OCI-LY7 (cell line): ENCODE measurements around the gene SYDE1.

Experiments
- CTCF ChIP-seq: fragments of 200-600 bp; sonication (generic); conservative IDR thresholded peaks from 2 replicates; pipeline ENCODE4 v1.5.1; 2014; ENCODE audit warnings: mild to moderate bottlenecking, antibody characterized with exemption, low read length, moderate library complexity, mixed read lengths
- EZH2phosphoT487 ChIP-seq: fragments of 200-600 bp; sonication (generic); IDR thresholded peaks from 2 replicates; pipeline ENCODE4 v1.6.1; 2018; ENCODE audit warnings: low read depth, borderline replicate concordance, mild to moderate bottlenecking, mixed run types, antibody characterized with exemption, low read length, moderate library complexity, mixed read lengths

GRCh38 chr19:15108145-15108844, 1.1 kb downstream of the SYDE1 start:
- TF ChIP-seq CTCF (no peak), EZH2phosphoT487 (no peak)
